Measurements from ENCODE around the gene SPSB4.

SPSB4 gene

DNA sequence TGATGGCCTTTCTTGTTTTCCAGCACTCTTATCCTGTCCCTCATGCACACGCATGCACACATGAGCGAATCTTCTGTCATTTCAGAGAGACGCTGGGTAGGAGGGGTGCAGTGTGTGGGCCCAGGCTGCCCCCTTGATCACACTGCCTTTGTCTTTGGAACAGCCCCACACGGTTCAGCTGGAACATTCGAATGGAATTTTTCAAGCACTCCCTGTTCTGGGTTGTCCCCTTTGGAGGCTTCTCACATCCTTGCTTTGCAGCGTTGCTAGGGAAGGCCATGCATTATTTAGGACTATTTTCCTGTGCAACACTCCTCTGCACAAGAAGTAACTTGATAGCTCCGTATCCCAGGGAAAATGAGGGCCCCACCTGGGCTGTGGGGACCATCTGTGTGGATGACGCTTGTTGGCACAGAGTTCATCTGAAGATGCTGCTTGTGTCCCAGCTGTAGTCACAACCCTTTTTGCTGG lies 78.4 kb downstream of the SPSB4 start:
- H2AK5ac ChIP-seq (ENCODE audit: low read length, severe bottlenecking), result no peak overlapping the region
- no peak for DNase-seq
- H3K27me3 ChIP-seq (ENCODE audit: control insufficient read depth in 1 of 2, insufficient read depth in 1 of 2, low read length in 2 of 2), result peaks cover 3 to 41% of the 10 kb centered on the region in 2 experiments
- no peak overlapping the region for H3K4ac ChIP-seq (ENCODE audit: low read depth in 1 of 2, low read length in 2 of 2)
- H3K18ac ChIP-seq (ENCODE audit: low read depth in 1 of 2, low read length in 2 of 2), result no peak overlapping the region
- H3K4me3 ChIP-seq (ENCODE audit: insufficient read depth in 1 of 2, low read depth in 1 of 2, low read length in 2 of 2), result no peak overlapping the region
- no peak overlapping the region for H3K9ac ChIP-seq (ENCODE audit: low read length)
- H3K79me1 ChIP-seq (replicated peaks; ENCODE audit: low read length, poor library complexity, severe bottlenecking), result no peaks in the 10 kb centered on the region
- H2BK12ac ChIP-seq (ENCODE audit: low read length in 2 of 2), result no peak overlapping the region
- H3K9me3 ChIP-seq (ENCODE audit: control insufficient read depth, low read length), result no peaks in the 10 kb centered on the region
- H2AFZ ChIP-seq (ENCODE audit: low read depth, low read length), result no peak overlapping the region
- H2BK15ac ChIP-seq (ENCODE audit: low read depth, poor library complexity, severe bottlenecking), result no peak overlapping the region
- no peak overlapping the region for H4K8ac ChIP-seq (ENCODE audit: low read length)
- H3K27ac ChIP-seq (ENCODE audit: low read length, poor library complexity, severe bottlenecking), result no peak overlapping the region
- H2BK120ac ChIP-seq (ENCODE audit: low read depth, low read length), result no peak overlapping the region
- no peaks in the 10 kb centered on the region for H3K36me3 ChIP-seq (ENCODE audit: control insufficient read depth in 1 of 2, insufficient read depth in 2 of 2, low read depth in 1 of 2, low read length in 2 of 2)
- H4K91ac ChIP-seq (ENCODE audit: low read length), result no peak overlapping the region
- H3K14ac ChIP-seq (ENCODE audit: low read length in 2 of 2), result no peak overlapping the region
- no peak overlapping the region for H3K4me2 ChIP-seq (ENCODE audit: low read length, poor library complexity, severe bottlenecking)
- no peaks in the 10 kb centered on the region for H3K4me1 ChIP-seq (ENCODE audit: control insufficient read depth, insufficient read depth, low read depth, low read length)
- 80% methylated on average over 8 of the region's 8 CpGs for WGBS
- no peak overlapping the region for H3K23ac ChIP-seq (ENCODE audit: low read length in 2 of 2)
- H2BK5ac ChIP-seq (ENCODE audit: low read depth, low read length, poor library complexity, severe bottlenecking), result no peak overlapping the region

DNA sequence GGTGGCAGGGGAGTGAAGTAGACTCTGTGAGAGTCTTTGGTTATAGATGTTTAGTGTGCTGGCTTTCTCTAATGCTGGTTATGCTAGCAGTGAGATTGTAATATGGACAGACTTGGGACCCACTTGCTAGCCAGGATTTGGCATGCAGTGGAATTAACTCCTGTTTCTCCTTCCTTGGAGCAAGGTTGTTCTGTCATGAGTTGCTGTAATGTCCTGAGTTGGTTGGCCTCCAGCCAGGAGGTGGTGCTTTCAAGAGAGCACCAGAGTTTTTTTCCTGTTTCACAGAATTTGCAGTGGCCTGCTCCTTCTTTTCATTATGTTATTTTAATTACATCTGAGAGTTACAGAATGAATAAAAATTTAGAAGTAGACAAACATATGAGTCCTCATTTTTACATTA lies 92.4 kb downstream of the SPSB4 start:
- no peaks in the 10 kb centered on the region for H3K4me1 ChIP-seq (ENCODE audit: control insufficient read depth, insufficient read depth, low read depth, low read length)
- no peak overlapping the region for H2AK5ac ChIP-seq (ENCODE audit: low read length, severe bottlenecking)
- peaks cover 17% of the 10 kb centered on the region for H3K9me3 ChIP-seq (ENCODE audit: control insufficient read depth, low read length)
- no peak overlapping the region for H4K8ac ChIP-seq (ENCODE audit: low read length)
- H4K91ac ChIP-seq (ENCODE audit: low read length), result no peak overlapping the region
- H3K14ac ChIP-seq (ENCODE audit: low read length in 2 of 2), result no peak overlapping the region
- H3K36me3 ChIP-seq (ENCODE audit: control insufficient read depth in 1 of 2, insufficient read depth in 2 of 2, low read depth in 1 of 2, low read length in 2 of 2), result no peaks in the 10 kb centered on the region
- no peak overlapping the region for H3K9ac ChIP-seq (ENCODE audit: low read length)
- no peak overlapping the region for H2BK12ac ChIP-seq (ENCODE audit: low read length in 2 of 2)
- no peak overlapping the region for H2AFZ ChIP-seq (ENCODE audit: low read depth, low read length)
- no peak overlapping the region for H3K23ac ChIP-seq (ENCODE audit: low read length in 2 of 2)
- H3K4ac ChIP-seq (ENCODE audit: low read depth in 1 of 2, low read length in 2 of 2), result no peak overlapping the region
- no peak overlapping the region for H2BK5ac ChIP-seq (ENCODE audit: low read depth, low read length, poor library complexity, severe bottlenecking)
- no peak overlapping the region for H2BK15ac ChIP-seq (ENCODE audit: low read depth, poor library complexity, severe bottlenecking)
- no peak for DNase-seq
- H3K79me1 ChIP-seq (replicated peaks; ENCODE audit: low read length, poor library complexity, severe bottlenecking), result no peaks in the 10 kb centered on the region
- H3K4me2 ChIP-seq (ENCODE audit: low read length, poor library complexity, severe bottlenecking), result no peak overlapping the region
- no peak overlapping the region for H3K27ac ChIP-seq (ENCODE audit: low read length, poor library complexity, severe bottlenecking)
- H3K4me3 ChIP-seq (ENCODE audit: insufficient read depth in 1 of 2, low read depth in 1 of 2, low read length in 2 of 2), result no peak overlapping the region
- no peak overlapping the region for H3K18ac ChIP-seq (ENCODE audit: low read depth in 1 of 2, low read length in 2 of 2)
- H2BK120ac ChIP-seq (ENCODE audit: low read depth, low read length), result no peak overlapping the region
- H3K27me3 ChIP-seq (ENCODE audit: control insufficient read depth in 1 of 2, insufficient read depth in 1 of 2, low read length in 2 of 2), result no peaks in the 10 kb centered on the region

DNA sequence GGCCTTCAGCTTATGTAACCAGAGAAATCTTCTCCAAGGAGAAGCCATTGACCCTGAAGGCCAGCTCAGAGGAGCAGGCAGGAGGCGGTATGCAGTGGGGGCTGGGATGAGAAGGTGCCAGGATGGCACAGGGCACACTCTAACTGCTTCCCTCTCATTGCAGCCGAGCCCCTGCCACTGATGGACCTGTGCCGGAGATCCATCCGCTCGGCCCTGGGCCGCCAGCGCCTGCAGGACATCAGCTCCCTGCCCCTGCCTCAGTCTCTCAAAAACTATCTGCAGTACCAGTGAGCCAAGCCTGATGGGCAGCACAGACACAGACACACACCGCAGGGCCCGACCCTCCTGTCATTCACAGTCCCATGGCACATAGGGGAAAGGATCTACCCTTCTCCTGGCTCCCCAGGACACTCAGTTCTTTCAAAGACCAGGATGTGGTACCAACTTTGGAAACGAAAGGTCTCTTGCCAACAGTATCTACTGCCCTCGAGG lies 95.9 kb downstream of the SPSB4 start:
- no peak overlapping the region for H2AFZ ChIP-seq (ENCODE audit: low read depth, low read length)
- no peak overlapping the region for H2BK120ac ChIP-seq (ENCODE audit: low read depth, low read length)
- no peaks in the 10 kb centered on the region for H3K36me3 ChIP-seq (ENCODE audit: control insufficient read depth in 1 of 2, insufficient read depth in 2 of 2, low read depth in 1 of 2, low read length in 2 of 2)

DNA sequence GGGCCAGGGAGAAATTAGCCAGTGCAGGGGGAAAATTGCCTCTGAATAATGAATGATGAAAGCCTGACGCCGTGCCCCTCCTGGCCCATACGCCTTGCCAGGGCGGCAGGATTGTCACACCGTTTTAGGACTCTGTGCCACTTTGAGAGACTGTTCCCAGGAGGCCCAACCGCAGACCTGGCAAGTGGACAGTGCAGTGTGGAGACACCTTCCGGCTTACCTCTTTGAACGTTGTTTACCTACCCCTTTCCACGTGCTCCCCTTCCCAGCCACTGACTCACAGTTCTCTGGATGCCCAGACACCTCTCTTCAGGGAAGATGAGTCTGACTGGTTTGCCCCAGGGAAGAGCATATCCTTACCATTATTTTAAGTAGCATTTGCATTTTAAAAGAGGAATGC lies 96.5 kb downstream of the SPSB4 start:
- Histone ChIP-seq H3K4me2 (ENCODE audit: low read length, poor library complexity, severe bottlenecking) (no peak overlapping the region), H2BK120ac (ENCODE audit: low read depth, low read length) (no peak overlapping the region), H3K36me3 (ENCODE audit: control insufficient read depth in 1 of 2, insufficient read depth in 2 of 2, low read depth in 1 of 2, low read length in 2 of 2) (no peaks in the 10 kb centered on the region), H3K9ac (ENCODE audit: low read length) (no peak overlapping the region), H3K4me1 (ENCODE audit: control insufficient read depth, insufficient read depth, low read depth, low read length) (no peaks in the 10 kb centered on the region), H3K4ac (ENCODE audit: low read depth in 1 of 2, low read length in 2 of 2) (no peak overlapping the region), H3K79me1 (replicated peaks; ENCODE audit: low read length, poor library complexity, severe bottlenecking) (no peaks in the 10 kb centered on the region), H3K27me3 (ENCODE audit: control insufficient read depth in 1 of 2, insufficient read depth in 1 of 2, low read length in 2 of 2) (peaks cover 4 to 6% of the 10 kb centered on the region in 2 experiments), H2BK12ac (ENCODE audit: low read length in 2 of 2) (no peak overlapping the region), H3K18ac (ENCODE audit: low read depth in 1 of 2, low read length in 2 of 2) (no peak overlapping the region), H2BK15ac (ENCODE audit: low read depth, poor library complexity, severe bottlenecking) (no peak overlapping the region), H2AFZ (ENCODE audit: low read depth, low read length) (no peak overlapping the region), H3K4me3 (ENCODE audit: insufficient read depth in 1 of 2, low read depth in 1 of 2, low read length in 2 of 2) (no peak overlapping the region), H4K8ac (ENCODE audit: low read length) (no peak overlapping the region), H4K91ac (ENCODE audit: low read length) (no peak overlapping the region), H2AK5ac (ENCODE audit: low read length, severe bottlenecking) (no peak overlapping the region), H2BK5ac (ENCODE audit: low read depth, low read length, poor library complexity, severe bottlenecking) (no peak overlapping the region), H3K9me3 (ENCODE audit: control insufficient read depth, low read length) (peaks cover 11% of the 10 kb centered on the region), H3K23ac (ENCODE audit: low read length in 2 of 2) (peak overlapping the region in 1 of 2 experiments; percentile 24), H3K14ac (ENCODE audit: low read length in 2 of 2) (no peak overlapping the region), H3K27ac (ENCODE audit: low read length, poor library complexity, severe bottlenecking) (no peak overlapping the region)
- no peak for DNase-seq
- WGBS, result 85% methylated on average over 9 of the region's 9 CpGs

More for the DNA sequence above, 95.9 kb downstream of the SPSB4 start:
- H2AK5ac ChIP-seq (ENCODE audit: low read length, severe bottlenecking), result no peak overlapping the region
- H3K4me1 ChIP-seq (ENCODE audit: control insufficient read depth, insufficient read depth, low read depth, low read length), result no peaks in the 10 kb centered on the region
- H2BK15ac ChIP-seq (ENCODE audit: low read depth, poor library complexity, severe bottlenecking), result no peak overlapping the region
- no peak overlapping the region for H3K4me2 ChIP-seq (ENCODE audit: low read length, poor library complexity, severe bottlenecking)
- no peak overlapping the region for H2BK5ac ChIP-seq (ENCODE audit: low read depth, low read length, poor library complexity, severe bottlenecking)
- no peak overlapping the region for H3K23ac ChIP-seq (ENCODE audit: low read length in 2 of 2)
- no peak overlapping the region for H3K4me3 ChIP-seq (ENCODE audit: insufficient read depth in 1 of 2, low read depth in 1 of 2, low read length in 2 of 2)
- no peak overlapping the region for H3K14ac ChIP-seq (ENCODE audit: low read length in 2 of 2)
- no peak overlapping the region for H3K9ac ChIP-seq (ENCODE audit: low read length)
- no peak overlapping the region for H3K18ac ChIP-seq (ENCODE audit: low read depth in 1 of 2, low read length in 2 of 2)
- peaks cover 4 to 6% of the 10 kb centered on the region in 2 experiments for H3K27me3 ChIP-seq (ENCODE audit: control insufficient read depth in 1 of 2, insufficient read depth in 1 of 2, low read length in 2 of 2)
- WGBS, result 83% methylated on average over 11 of the region's 11 CpGs
- no peak overlapping the region for H3K4ac ChIP-seq (ENCODE audit: low read depth in 1 of 2, low read length in 2 of 2)
- no peaks in the 10 kb centered on the region for H3K79me1 ChIP-seq (replicated peaks; ENCODE audit: low read length, poor library complexity, severe bottlenecking)
- H4K8ac ChIP-seq (ENCODE audit: low read length), result no peak overlapping the region
- DNase-seq, result no peak
- H3K27ac ChIP-seq (ENCODE audit: low read length, poor library complexity, severe bottlenecking), result no peak overlapping the region
- H2BK12ac ChIP-seq (ENCODE audit: low read length in 2 of 2), result no peak overlapping the region
- H4K91ac ChIP-seq (ENCODE audit: low read length), result no peak overlapping the region
- peaks cover 15% of the 10 kb centered on the region for H3K9me3 ChIP-seq (ENCODE audit: control insufficient read depth, low read length)
